ENCODE data around the gene POLRMT. TPM values are rescaled to one million over a fixed set of nuclear protein-coding genes. Genes with fewer than 3 reads are reported as not detected.
A peak's percentile ranks its signal among the peaks of the same experiment; 100 is the strongest.

POLRMT gene
- total RNA-seq, 6 experiments from 2014 or later, result 25.9 to 42.9 (median 33.3) TPM

DNA sequence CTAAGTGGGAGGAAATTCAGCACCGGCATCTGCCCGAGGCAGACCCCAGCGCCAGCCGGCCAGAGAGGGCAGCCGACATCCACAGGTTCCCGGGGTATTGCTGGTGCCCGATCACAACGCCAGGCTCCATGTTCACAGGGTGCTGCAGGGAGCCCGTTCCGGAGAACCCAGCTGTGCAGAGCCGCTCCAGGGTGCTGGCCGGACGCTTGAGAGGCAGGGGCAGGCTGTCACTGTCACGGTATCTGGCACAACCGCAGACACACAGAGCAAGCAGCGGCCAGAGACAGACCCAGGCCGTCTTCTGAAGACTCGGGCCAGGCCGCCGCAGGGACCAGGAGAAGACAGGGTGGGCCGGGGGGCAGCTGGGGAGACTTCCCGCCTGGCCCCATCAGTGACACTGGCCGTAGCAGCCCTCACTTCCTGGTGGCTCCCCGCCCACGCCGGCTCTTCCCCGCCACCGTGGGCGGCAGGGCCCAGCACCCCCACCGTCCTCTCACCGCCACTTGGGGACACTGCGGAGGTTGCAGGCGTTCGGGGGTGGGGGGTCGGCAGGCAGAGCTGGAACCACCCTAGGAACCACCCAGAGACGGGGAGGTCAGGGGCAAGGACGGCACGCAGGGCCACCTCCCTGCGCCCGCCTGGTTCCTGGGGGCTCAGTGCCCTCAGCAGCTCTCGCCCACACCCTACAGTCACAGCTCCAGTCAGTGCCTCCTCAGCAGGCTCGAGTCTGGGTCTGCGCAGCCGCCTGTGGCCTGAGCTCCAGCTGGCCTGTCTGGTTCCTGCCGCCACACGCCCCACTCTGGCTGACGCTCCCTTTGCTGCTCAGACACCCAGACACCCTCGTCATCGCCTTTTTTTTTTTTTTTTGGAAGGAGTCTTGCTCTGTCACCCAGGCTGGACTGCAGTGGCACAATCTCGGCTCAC is 25.8 kb upstream of the POLRMT start:
- H3K9me3 ChIP-seq, result no peaks in the 10 kb centered on the region
- no peaks in the 10 kb centered on the region for H3K27me3 ChIP-seq
- H3K36me3 ChIP-seq, result no peaks in the 10 kb centered on the region
- 0% methylated on average over 5 of the region's 50 CpGs for whole genome bisulfite sequencing (ENCODE audit: insufficient coverage, low coverage, low lambda C conversion rate, missing lambda C conversion rate)
- H3K4me3 ChIP-seq, result peak overlapping the region; percentile 3 to 99 (median 94)
- peaks cover 0 to 48% (median 19%) of the 10 kb centered on the region in 4 donors for H3K4me1 ChIP-seq
- TF ChIP-seq, protein P1, sequence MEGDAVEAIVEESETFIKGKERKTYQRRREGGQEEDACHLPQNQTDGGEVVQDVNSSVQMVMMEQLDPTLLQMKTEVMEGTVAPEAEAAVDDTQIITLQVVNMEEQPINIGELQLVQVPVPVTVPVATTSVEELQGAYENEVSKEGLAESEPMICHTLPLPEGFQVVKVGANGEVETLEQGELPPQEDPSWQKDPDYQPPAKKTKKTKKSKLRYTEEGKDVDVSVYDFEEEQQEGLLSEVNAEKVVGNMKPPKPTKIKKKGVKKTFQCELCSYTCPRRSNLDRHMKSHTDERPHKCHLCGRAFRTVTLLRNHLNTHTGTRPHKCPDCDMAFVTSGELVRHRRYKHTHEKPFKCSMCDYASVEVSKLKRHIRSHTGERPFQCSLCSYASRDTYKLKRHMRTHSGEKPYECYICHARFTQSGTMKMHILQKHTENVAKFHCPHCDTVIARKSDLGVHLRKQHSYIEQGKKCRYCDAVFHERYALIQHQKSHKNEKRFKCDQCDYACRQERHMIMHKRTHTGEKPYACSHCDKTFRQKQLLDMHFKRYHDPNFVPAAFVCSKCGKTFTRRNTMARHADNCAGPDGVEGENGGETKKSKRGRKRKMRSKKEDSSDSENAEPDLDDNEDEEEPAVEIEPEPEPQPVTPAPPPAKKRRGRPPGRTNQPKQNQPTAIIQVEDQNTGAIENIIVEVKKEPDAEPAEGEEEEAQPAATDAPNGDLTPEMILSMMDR (IDR thresholded peaks at IDR 0.05), result no peak
- no peak for TF ChIP-seq POLR2A (IDR thresholded peaks at IDR 0.05)
- intact Hi-C loops (cut with DNase I), result no loop called here
- DNase-seq, result peak in 1 of 3 donors; percentile 61
- peak overlapping the region; percentile 79 to 95 (median 94) for H3K27ac ChIP-seq
- peak in 1 of 4 donors; percentile 14 for ATAC-seq

DNA sequence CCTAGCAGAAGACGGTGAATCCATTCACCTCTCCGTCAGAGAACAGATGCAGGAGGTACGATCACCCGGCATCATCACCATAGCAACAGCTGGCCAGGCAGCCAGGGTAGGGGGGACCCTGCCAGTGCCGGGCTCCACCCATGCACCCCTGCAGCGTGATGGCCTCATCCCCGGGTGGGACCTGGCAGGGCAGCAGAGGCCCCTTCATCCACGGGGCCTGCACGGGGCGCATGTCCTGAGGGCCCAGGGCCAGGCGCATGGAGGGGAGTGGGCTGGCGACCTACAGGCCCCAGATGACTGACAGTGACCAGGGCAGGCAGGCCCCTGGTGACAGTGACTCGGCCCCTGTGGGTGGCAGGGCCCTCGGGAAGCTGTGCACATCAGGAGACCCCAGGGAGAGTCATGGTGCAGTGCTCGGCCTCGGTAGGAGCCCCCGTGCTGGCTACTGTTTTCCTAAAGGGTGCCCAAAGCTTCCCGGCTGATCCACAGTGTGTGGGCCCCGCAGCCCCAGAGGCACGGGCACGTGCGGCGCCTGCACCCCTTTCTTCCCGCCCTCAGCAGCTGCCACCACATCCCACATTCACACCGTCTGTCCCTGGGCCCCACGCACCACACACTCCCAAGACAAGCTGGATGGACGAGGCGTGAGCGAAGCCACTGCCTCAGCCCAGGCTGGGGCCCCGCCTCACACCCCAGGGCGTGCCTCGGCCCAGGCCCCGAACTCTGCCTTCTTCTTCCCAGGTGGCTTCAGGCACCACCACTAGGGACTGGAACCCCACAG is 24.9 kb upstream of the POLRMT start:
- intact Hi-C loops (cut with DNase I), result no loop called here
- H3K36me3 ChIP-seq, result peaks cover 0 to 6% (median 0%) of the 10 kb centered on the region in 4 donors
- peak overlapping the region in 1 of 3 donors; percentile 94 for H3K4me3 ChIP-seq
- no peak for ATAC-seq
- no peaks in the 10 kb centered on the region for H3K27me3 ChIP-seq
- TF ChIP-seq POLR2A (IDR thresholded peaks at IDR 0.05), result no peak
- TF ChIP-seq, protein P1 (IDR thresholded peaks at IDR 0.05), result no peak
- peak in 1 of 3 donors; percentile 17 for DNase-seq
- H3K9me3 ChIP-seq, result no peaks in the 10 kb centered on the region
- H3K4me1 ChIP-seq, result peaks cover 0 to 41% (median 15%) of the 10 kb centered on the region in 4 donors
- peak overlapping the region in 1 of 3 donors; percentile 95 for H3K27ac ChIP-seq
- WGBS (ENCODE audit: insufficient coverage, low coverage, low lambda C conversion rate, missing lambda C conversion rate), result no CpG with 5 or more reads among the region's 33 CpGs

DNA sequence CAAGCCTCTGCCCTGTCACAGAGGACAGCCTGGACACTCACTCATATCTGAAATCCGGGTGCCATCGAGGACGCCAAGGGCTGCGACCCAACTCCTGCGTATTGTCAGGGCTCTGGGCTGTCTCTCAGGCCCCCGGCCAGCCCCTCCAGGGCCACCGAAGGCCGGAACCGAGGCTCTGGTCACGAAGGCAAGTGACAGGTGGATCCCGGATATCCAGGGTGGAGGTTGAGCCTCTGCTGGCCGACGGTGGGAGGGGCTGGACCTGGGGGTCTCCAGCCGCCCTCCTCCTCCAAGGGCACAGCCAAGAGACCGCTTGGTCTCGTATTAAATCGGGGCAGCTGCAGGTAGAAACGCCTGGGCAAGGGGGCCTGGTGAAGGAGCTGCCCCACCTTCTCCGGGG is 24.3 kb upstream of the POLRMT start:
- intact Hi-C loops (cut with DNase I), result no loop called here
- TF ChIP-seq, protein P1 (IDR thresholded peaks at IDR 0.05), result no peak
- TF ChIP-seq POLR2A (IDR thresholded peaks at IDR 0.05), result no peak
- H3K4me1 ChIP-seq, result peaks cover 0 to 41% (median 15%) of the 10 kb centered on the region in 4 donors
- ATAC-seq, result no peak
- 25% methylated on average over 8 of the region's 19 CpGs for WGBS (ENCODE audit: insufficient coverage, low coverage, low lambda C conversion rate, missing lambda C conversion rate)
- H3K36me3 ChIP-seq, result peaks cover 0 to 11% (median 0%) of the 10 kb centered on the region in 4 donors
- DNase-seq, result no peak
- H3K4me3 ChIP-seq, result peak overlapping the region in 2 of 3 donors; percentile 2 to 7
- H3K9me3 ChIP-seq, result no peaks in the 10 kb centered on the region
- peak overlapping the region in 1 of 3 donors; percentile 24 for H3K27ac ChIP-seq
- H3K27me3 ChIP-seq, result no peaks in the 10 kb centered on the region

DNA sequence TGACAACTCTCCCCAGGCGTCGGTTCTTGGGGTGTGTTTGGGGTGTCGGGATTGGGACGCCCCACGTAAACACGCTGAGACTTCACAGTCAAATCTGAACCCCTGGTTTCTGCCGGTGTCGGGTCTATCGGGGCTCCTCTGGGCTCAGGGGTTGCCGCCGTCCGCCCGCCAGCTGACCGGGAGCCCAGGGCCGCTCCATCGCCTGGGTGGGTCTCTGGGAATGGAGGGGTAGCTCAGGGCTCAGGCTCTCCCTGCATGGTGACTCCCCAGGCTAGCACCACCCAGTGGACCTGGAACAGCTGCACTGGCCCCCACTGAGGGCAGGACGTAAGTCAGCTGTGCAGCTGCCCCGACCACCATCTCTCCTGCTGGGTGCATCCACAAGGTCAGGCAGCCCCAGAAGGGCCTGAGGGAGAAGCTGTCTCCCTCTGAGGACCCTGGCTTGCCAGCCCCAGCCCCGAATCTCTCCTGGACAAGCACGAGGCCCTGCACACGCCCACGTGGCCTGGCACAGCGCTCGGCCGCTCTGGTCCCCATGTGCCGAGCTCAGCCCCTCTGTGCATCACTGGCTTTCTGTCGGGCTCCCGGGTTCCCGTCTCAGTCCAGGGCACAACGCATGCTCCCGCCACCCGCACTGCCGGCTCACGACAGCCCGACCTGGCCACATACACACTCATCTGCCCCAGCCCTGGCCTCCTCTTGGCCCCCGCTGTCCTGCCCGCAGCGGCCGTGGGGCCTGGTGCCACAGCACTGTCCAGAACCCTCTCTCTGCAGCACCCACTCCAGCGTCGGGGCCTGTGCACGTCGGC is 23.6 kb upstream of the POLRMT start:
- Histone ChIP-seq H3K27me3 (no peaks in the 10 kb centered on the region), H3K9me3 (no peaks in the 10 kb centered on the region), H3K27ac (no peak overlapping the region), H3K4me1 (peaks cover 0 to 41% (median 15%) of the 10 kb centered on the region in 4 donors), H3K4me3 (peak overlapping the region in 1 of 3 donors; percentile 7), H3K36me3 (peaks cover 0 to 16% (median 1%) of the 10 kb centered on the region in 4 donors)
- ATAC-seq (no peak), DNase-seq (peak in 1 of 3 donors; percentile 21)
- intact Hi-C loops (cut with DNase I), result no loop called here
- 31% methylated on average over 21 of the region's 43 CpGs for WGBS (ENCODE audit: insufficient coverage, low coverage, low lambda C conversion rate, missing lambda C conversion rate)
- TF ChIP-seq POLR2A (IDR thresholded peaks at IDR 0.05), result no peak
- TF ChIP-seq, protein P1 (IDR thresholded peaks at IDR 0.05), result no peak

Data from right lobe of liver (tissue), 6 donors.